WTC11 (cell line): ENCODE measurements around the gene TBX5. TPM values are rescaled to one million over a fixed set of nuclear protein-coding genes. Genes with fewer than 3 reads are reported as not detected.

ENCODE experiments used
- ATAC-seq: fragments of 200-7000 bp; cut with Tn5 transposase; 2 replicates; pipeline ENCODE4 v1.10.0; 2021; ENCODE audit warnings: mild to moderate bottlenecking, moderate library complexity
- CTCF ChIA-PET: fragments of 300-600 bp; sonication (Branson Sonifier 250); formaldehyde crosslinking; loops from one replicate; lab custom pipeline; 2021; ENCODE audit warnings: antibody characterized with exemption; lab: Charles Lee
- POLR2A ChIA-PET: fragments of 350-600 bp; sonication (Branson Sonifier 250); formaldehyde crosslinking; loops from one replicate; lab custom pipeline; 2021; ENCODE audit warnings: antibody characterized with exemption; lab: Charles Lee
- DNase-seq: peaks from one replicate; pipeline ENCODE4 v3.0.0; 2021; ENCODE audit warnings: low spot score
- H3K27ac Mint-ChIP-seq: 2 replicates; pipeline ENCODE4 v1.8.0; 2021; ENCODE audit warnings: mixed read lengths
- H3K27me3 Mint-ChIP-seq: 2 replicates; pipeline ENCODE4 v1.8.0; 2021; ENCODE audit warnings: low read depth, mild to moderate bottlenecking, moderate library complexity, mixed read lengths
- H3K36me3 Mint-ChIP-seq: 2 replicates; pipeline ENCODE4 v1.8.0; 2021; ENCODE audit warnings: mixed read lengths
- H3K4me1 Mint-ChIP-seq: 2 replicates; pipeline ENCODE4 v1.8.0; 2022; ENCODE audit warnings: mixed read lengths
- H3K4me3 Mint-ChIP-seq: 2 replicates; pipeline ENCODE4 v1.8.0; 2021; ENCODE audit warnings: mild to moderate bottlenecking, moderate library complexity, mixed read lengths
- H3K9me3 Mint-ChIP-seq: 2 replicates; pipeline ENCODE4 v1.8.0; 2021; ENCODE audit warnings: mixed read lengths
- ATF1 ChIP-seq: sonication (generic); formaldehyde crosslinking; IDR thresholded peaks from 2 replicates; pipeline ENCODE4 v1.8.1; 2023; ENCODE audit warnings: mild to moderate bottlenecking, moderate library complexity, missing genetic modification reagents
- CDX4 ChIP-seq: fragments of 250-450 bp; sonication (Bioruptor Pico); IDR thresholded peaks from 2 replicates; pipeline ENCODE4 v1.9.0; 2021; ENCODE audit warnings: moderate library complexity, mild to moderate bottlenecking, inconsistent platforms, borderline replicate concordance
- CREB1 ChIP-seq: sonication (generic); formaldehyde crosslinking; IDR thresholded peaks from 2 replicates; pipeline ENCODE4 v1.8.0; 2023; ENCODE audit warnings: mild to moderate bottlenecking, missing genetic modification reagents
- ERG ChIP-seq: fragments of 250-450 bp; sonication (Bioruptor Pico); IDR thresholded peaks from 2 replicates; pipeline ENCODE4 v1.8.0; 2021; ENCODE audit warnings: mild to moderate bottlenecking
- KAT7 ChIP-seq: sonication (generic); formaldehyde crosslinking; IDR thresholded peaks from 2 replicates; pipeline ENCODE4 v1.8.1; 2023; ENCODE audit warnings: missing genetic modification reagents, mild to moderate bottlenecking, borderline replicate concordance
- NFE2L1 ChIP-seq: sonication (generic); formaldehyde crosslinking; IDR thresholded peaks from 2 replicates; pipeline ENCODE4 v1.8.1; 2023; ENCODE audit warnings: missing genetic modification reagents
- NR3C1 ChIP-seq: sonication (generic); formaldehyde crosslinking; conservative IDR thresholded peaks from 2 replicates; pipeline ENCODE4 v1.8.1; 2023; ENCODE audit warnings: low read depth, mild to moderate bottlenecking, missing genetic modification reagents
- OVOL2 ChIP-seq: fragments of 250-450 bp; sonication (Bioruptor Pico); IDR thresholded peaks from 2 replicates; pipeline ENCODE4 v1.9.0; 2021; ENCODE audit warnings: mild to moderate bottlenecking, borderline replicate concordance
- RORB ChIP-seq: fragments of 250-450 bp; sonication (Bioruptor Pico); IDR thresholded peaks from 2 replicates; pipeline ENCODE4 v1.9.0; 2021; ENCODE audit warnings: mild to moderate bottlenecking
- TEAD4 ChIP-seq: sonication (generic); formaldehyde crosslinking; IDR thresholded peaks from 2 replicates; pipeline ENCODE4 v1.8.0; 2022; ENCODE audit warnings: mild to moderate bottlenecking, missing genetic modification reagents
- ZBTB43 ChIP-seq: sonication (generic); formaldehyde crosslinking; IDR thresholded peaks from 2 replicates; pipeline ENCODE4 v1.8.1; 2023; ENCODE audit warnings: mild to moderate bottlenecking, missing genetic modification reagents
- ZNF263 ChIP-seq: sonication (generic); formaldehyde crosslinking; IDR thresholded peaks from 2 replicates; pipeline ENCODE4 v1.8.1; 2022; ENCODE audit warnings: low read depth, mild to moderate bottlenecking, moderate library complexity, missing genetic modification reagents
- ZNF281 ChIP-seq: sonication (generic); formaldehyde crosslinking; IDR thresholded peaks from 2 replicates; pipeline ENCODE4 v1.8.0; 2023; ENCODE audit warnings: mild to moderate bottlenecking, missing genetic modification reagents
- total RNA-seq: library from RNA; stranded (reverse); gene quantifications from 3 replicates; pipeline ENCODE4 v1.2.3, GENCODE V29; 2021
- TF ChIP-seq, protein P1 (sequence below): fragments of 250-450 bp; sonication (Bioruptor Pico); IDR thresholded peaks from 2 replicates; pipeline ENCODE4 v1.9.0; 2021; ENCODE audit warnings: mild to moderate bottlenecking, borderline replicate concordance
- TF ChIP-seq, protein P2 (sequence below): sonication (generic); formaldehyde crosslinking; IDR thresholded peaks from 2 replicates; pipeline ENCODE4 v1.8.1; 2023; ENCODE audit warnings: mild to moderate bottlenecking, missing genetic modification reagents, borderline replicate concordance
- TF ChIP-seq, protein P3 (sequence below): sonication (generic); formaldehyde crosslinking; IDR thresholded peaks from 2 replicates; pipeline ENCODE4 v1.8.1; 2023; ENCODE audit warnings: mild to moderate bottlenecking, missing genetic modification reagents, moderate library complexity

TBX5 gene
- total RNA-seq, 1 experiment from 2014 or later = 0.33 TPM

DNA sequence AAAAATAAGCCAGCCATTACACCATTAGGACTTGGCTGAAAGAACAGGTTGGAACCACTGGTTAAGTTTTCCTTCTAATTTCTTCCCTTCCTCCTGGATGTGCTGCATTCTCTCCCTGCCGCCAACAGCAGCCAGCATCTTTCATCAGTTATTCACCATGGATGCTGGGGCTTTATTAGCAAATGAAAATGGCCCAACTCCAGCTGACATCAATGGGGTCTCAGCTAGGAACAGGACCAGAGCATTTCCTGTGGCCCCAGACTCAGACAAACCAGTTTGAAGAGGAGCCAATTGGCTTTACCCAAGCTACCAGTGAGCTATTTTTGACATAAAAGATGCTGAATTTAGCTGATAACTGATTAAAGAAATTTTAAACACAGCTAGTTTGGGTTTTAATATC is 26.0 kb upstream of the TBX5 start:
- CTCF ChIA-PET = no interaction called here

GRCh38 chr12:114430306-114430705 is 24.4 kb upstream of the TBX5 start:
- ChIA-PET POLR2A (no interaction called here), CTCF (no interaction called here)
- peaks cover 79% of the 10 kb centered on the region for H3K27me3 Mint-ChIP-seq
- no peak overlapping the region for H3K27ac Mint-ChIP-seq
- H3K9me3 Mint-ChIP-seq = no peaks in the 10 kb centered on the region
- H3K4me3 Mint-ChIP-seq = no peak overlapping the region
- no peak for DNase-seq
- H3K4me1 Mint-ChIP-seq = peaks cover 5% of the 10 kb centered on the region
- ATAC-seq = no peak
- no peaks in the 10 kb centered on the region for H3K36me3 Mint-ChIP-seq
- TF ChIP-seq NR3C1 (CRISPR knock-in tag) (no peak), OVOL2 (no peak), ERG (CRISPR knock-in tag) (no peak)
- TF ChIP-seq, protein P1, sequence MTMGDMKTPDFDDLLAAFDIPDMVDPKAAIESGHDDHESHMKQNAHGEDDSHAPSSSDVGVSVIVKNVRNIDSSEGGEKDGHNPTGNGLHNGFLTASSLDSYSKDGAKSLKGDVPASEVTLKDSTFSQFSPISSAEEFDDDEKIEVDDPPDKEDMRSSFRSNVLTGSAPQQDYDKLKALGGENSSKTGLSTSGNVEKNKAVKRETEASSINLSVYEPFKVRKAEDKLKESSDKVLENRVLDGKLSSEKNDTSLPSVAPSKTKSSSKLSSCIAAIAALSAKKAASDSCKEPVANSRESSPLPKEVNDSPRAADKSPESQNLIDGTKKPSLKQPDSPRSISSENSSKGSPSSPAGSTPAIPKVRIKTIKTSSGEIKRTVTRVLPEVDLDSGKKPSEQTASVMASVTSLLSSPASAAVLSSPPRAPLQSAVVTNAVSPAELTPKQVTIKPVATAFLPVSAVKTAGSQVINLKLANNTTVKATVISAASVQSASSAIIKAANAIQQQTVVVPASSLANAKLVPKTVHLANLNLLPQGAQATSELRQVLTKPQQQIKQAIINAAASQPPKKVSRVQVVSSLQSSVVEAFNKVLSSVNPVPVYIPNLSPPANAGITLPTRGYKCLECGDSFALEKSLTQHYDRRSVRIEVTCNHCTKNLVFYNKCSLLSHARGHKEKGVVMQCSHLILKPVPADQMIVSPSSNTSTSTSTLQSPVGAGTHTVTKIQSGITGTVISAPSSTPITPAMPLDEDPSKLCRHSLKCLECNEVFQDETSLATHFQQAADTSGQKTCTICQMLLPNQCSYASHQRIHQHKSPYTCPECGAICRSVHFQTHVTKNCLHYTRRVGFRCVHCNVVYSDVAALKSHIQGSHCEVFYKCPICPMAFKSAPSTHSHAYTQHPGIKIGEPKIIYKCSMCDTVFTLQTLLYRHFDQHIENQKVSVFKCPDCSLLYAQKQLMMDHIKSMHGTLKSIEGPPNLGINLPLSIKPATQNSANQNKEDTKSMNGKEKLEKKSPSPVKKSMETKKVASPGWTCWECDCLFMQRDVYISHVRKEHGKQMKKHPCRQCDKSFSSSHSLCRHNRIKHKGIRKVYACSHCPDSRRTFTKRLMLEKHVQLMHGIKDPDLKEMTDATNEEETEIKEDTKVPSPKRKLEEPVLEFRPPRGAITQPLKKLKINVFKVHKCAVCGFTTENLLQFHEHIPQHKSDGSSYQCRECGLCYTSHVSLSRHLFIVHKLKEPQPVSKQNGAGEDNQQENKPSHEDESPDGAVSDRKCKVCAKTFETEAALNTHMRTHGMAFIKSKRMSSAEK = no peak

More for the DNA sequence above, 26.0 kb upstream of the TBX5 start:
- POLR2A ChIA-PET = no interaction called here
- DNase-seq (no peak), ATAC-seq (no peak)
- Mint-ChIP-seq H3K27me3 (peaks cover 79% of the 10 kb centered on the region), H3K27ac (no peak overlapping the region), H3K9me3 (peaks cover 6% of the 10 kb centered on the region), H3K4me1 (peaks cover 8% of the 10 kb centered on the region), H3K4me3 (no peak overlapping the region), H3K36me3 (peaks cover 5% of the 10 kb centered on the region)
- TF ChIP-seq, protein P2, sequence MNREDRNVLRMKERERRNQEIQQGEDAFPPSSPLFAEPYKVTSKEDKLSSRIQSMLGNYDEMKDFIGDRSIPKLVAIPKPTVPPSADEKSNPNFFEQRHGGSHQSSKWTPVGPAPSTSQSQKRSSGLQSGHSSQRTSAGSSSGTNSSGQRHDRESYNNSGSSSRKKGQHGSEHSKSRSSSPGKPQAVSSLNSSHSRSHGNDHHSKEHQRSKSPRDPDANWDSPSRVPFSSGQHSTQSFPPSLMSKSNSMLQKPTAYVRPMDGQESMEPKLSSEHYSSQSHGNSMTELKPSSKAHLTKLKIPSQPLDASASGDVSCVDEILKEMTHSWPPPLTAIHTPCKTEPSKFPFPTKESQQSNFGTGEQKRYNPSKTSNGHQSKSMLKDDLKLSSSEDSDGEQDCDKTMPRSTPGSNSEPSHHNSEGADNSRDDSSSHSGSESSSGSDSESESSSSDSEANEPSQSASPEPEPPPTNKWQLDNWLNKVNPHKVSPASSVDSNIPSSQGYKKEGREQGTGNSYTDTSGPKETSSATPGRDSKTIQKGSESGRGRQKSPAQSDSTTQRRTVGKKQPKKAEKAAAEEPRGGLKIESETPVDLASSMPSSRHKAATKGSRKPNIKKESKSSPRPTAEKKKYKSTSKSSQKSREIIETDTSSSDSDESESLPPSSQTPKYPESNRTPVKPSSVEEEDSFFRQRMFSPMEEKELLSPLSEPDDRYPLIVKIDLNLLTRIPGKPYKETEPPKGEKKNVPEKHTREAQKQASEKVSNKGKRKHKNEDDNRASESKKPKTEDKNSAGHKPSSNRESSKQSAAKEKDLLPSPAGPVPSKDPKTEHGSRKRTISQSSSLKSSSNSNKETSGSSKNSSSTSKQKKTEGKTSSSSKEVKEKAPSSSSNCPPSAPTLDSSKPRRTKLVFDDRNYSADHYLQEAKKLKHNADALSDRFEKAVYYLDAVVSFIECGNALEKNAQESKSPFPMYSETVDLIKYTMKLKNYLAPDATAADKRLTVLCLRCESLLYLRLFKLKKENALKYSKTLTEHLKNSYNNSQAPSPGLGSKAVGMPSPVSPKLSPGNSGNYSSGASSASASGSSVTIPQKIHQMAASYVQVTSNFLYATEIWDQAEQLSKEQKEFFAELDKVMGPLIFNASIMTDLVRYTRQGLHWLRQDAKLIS (CRISPR knock-in tag) = no peak
- TF ChIP-seq CDX4 (CRISPR knock-in tag) (no peak), ATF1 (CRISPR knock-in tag) (no peak), NR3C1 (CRISPR knock-in tag) (no peak), CREB1 (CRISPR knock-in tag) (no peak), NFE2L1 (CRISPR knock-in tag) (no peak), RORB (CRISPR knock-in tag) (no peak), TEAD4 (no peak), ZNF263 (CRISPR knock-in tag) (no peak), KAT7 (no peak), ZNF281 (CRISPR knock-in tag) (no peak), ZBTB43 (CRISPR knock-in tag) (no peak)
- TF ChIP-seq, protein P3, sequence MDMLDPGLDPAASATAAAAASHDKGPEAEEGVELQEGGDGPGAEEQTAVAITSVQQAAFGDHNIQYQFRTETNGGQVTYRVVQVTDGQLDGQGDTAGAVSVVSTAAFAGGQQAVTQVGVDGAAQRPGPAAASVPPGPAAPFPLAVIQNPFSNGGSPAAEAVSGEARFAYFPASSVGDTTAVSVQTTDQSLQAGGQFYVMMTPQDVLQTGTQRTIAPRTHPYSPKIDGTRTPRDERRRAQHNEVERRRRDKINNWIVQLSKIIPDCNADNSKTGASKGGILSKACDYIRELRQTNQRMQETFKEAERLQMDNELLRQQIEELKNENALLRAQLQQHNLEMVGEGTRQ (CRISPR knock-in tag) = no peak
